Midbrain (tissue), 1 donor: Measurements from ENCODE around the gene SHOC2.

Experiments
- DNase-seq: peaks from one replicate; lab custom pipeline; 2025; lab: John Stamatoyannopoulos, UW

SHOC2 gene

GRCh38 chr10:110919349-110919931, at the start of gene SHOC2:
SHOC2 (plus strand) TSS chr10:110919604; CDS start chr10:110964359, 44,755 bp downstream.
- DNase-seq, result no peak

DNA sequence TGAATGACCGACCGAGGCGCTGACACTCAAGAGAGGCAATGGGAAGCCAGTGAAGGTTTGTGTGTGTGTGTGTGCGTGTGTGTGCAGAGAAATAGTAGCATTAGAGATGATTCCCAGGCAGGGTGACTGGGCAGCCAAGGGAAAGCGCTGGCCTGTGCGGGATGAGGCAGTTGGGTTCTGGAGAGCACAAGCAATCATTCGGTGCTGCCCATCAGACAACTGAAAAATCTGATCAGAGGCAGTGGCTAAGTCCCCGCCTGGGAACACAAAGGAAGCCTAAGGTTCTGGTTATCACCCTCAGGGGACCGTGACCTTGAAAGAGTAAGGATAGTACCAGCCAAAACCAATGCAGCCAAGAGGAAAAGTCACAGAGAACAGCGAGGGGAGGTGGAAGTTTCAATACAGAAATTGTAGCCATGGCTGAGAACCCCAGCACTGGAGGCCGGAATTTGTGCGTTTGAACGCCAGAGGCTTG, 48.5 kb upstream of the SHOC2 start:
- DNase-seq, result no peak

GRCh38 chr10:110871298-110872084, 47.9 kb upstream of the SHOC2 start, which contains the start of gene PDCD4:
PDCD4 (plus strand) TSS chr10:110871928; CDS start chr10:110876028, 4,100 bp downstream.
- DNase-seq, result peak; percentile 99

- DNase-seq, result peak; percentile 66
These were observed 47.0 kb upstream of the SHOC2 start for GRCh38 chr10:110872145-110872983.

- no peak for DNase-seq
These were observed 46.1 kb upstream of the SHOC2 start for GRCh38 chr10:110872984-110873923.

- no peak for DNase-seq
These were observed 45.5 kb upstream of the SHOC2 start for GRCh38 chr10:110873951-110874350.

GRCh38 chr10:110876000-110876399, 43.4 kb upstream of the SHOC2 start:
- no peak for DNase-seq

GRCh38 chr10:110876788-110877187, 42.6 kb upstream of the SHOC2 start:
- DNase-seq, result no peak

- no peak for DNase-seq
These were observed 39.4 kb upstream of the SHOC2 start for GRCh38 chr10:110880012-110880411.

DNA sequence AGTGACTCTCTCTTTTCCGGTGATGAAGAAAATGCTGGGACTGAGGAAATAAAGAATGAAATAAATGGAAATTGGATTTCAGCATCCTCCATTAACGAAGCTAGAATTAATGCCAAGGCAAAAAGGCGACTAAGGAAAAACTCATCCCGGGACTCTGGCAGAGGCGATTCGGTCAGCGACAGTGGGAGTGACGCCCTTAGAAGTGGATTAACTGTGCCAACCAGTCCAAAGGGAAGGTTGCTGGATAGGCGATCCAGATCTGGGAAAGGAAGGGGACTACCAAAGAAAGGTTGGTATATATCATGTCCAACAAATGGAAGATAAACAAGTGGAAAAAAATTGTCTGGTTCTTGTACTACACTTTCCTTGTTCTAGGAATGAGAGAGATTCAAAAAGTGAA, 38.2 kb upstream of the SHOC2 start:
- DNase-seq, result no peak

DNA sequence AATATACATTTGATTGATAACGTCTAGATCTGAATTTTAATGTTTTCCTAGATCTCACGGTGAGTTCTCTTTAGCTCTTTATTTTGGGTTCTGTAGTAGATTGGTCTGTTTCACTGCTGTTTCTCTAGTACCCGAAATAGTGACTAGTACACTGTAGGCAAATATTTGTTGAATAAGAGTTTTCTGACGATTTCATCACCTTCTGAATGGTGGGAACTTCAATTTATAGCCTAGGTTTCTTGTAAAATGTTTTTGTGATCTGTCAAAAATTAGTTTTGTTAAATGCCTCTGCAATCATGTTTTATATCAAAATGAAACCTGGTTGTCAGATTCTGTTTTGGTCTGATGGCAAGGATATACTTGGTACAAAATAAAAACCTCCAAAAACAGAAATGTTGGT, 37.5 kb upstream of the SHOC2 start:
- no peak for DNase-seq

DNA sequence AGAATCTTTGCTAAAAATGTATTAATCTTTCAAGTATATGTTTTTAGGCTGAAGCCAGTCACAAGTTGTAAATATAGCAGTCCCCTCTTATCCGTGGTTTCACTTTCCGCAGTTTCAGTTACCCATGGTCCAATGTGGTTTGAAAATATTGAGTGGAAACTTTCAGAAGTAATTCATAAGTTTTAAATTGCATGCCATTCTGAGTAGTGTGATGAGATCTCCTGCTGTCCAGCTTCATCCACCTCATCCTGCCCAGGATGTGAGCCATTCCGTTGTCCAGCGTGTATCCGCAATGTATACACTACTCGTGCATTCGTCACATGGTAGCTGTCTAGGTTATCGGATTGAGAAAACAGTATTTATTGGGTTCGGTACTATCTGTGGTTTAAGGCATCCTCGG, 35.5 kb upstream of the SHOC2 start:
- no peak for DNase-seq

- DNase-seq, result no peak
These were observed 33.3 kb upstream of the SHOC2 start for GRCh38 chr10:110885932-110886674.

- DNase-seq, result no peak
These were observed 31.8 kb upstream of the SHOC2 start for GRCh38 chr10:110887560-110887959.

DNA sequence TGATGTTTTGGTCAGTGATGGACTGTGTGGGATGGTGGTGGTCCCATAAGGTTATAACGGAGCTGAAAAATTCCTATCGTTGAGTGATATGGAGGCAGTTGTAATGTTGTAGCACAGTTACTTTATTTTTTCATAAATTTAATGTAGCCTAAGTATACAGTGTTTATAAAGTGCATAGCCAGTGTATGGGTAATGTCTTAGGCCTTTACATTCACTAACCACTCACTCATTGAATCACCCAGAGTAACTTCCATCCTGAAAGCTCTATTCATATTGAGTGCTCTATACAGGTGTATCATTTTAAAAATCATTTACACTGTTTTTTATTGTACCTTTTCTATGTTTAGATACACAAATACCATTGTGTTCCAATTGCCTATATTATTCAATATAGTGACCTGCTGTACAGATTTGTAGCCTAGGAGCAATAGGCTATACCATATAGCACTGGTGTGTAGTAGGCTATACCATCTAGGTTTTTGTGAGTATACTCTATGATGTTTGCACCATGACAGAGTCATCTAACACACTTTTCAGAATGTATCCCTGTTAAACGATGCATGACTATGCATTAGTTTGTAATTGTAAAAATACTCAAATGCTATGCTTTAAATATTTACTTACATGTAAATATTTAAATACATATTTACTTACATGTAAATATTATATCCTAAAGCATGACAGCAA, 26.7 kb upstream of the SHOC2 start:
- no peak for DNase-seq

GRCh38 chr10:110893559-110894179, 25.7 kb upstream of the SHOC2 start:
- peak; percentile 77 for DNase-seq

DNA sequence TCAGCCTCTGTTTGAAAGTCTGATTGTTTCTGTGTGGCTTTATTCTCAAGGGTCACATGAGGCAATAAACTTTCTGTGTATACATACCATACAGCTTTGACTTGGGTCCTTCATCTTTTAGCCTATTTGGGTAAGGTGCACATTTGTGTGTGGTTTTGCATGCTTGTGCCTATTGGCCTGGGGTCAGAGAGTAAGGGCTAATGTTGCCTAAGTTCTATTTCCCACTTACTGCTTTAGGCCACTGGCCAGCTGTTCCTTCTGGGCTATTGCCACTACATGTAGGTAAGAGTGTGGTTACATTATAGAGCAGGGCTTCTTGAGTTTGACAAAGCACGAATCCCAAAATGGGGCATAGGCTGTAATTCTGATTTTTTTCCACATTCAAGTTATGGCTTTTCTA, 22.2 kb upstream of the SHOC2 start:
- DNase-seq, result no peak

- no peak for DNase-seq
These were observed 21.0 kb upstream of the SHOC2 start for GRCh38 chr10:110898391-110898790.

DNA sequence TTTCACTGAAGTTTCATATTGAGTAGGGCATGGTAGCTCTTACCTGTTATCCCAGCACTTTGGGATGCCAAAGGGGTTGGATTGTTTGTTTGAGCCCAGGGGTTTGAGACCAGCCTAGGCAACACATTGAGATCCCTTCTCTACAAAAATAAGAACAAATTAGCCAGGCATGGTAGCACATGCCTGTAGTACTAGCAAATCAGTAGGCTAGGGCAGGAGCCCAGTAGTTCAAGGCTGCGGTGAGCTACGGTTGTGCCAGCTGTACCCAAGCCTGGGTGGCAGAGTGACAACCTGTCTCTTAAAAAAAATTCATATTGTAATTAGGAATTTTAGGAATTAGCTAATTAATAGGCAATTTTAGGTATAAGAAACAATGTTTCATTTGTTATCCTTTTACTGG, 18.4 kb upstream of the SHOC2 start:
- DNase-seq, result no peak
